Renal pelvis (tissue), 4 donors: ENCODE measurements around the gene RIMS3. TPM values are rescaled to one million over a fixed set of nuclear protein-coding genes. Genes with fewer than 3 reads are reported as not detected.

ENCODE experiments used
- DNase-seq: peaks from one replicate; pipeline ENCODE4 v3.0.0-alpha.2; 2013
- polyA plus RNA-seq, 3 donors: library from polyadenylated mRNA; unstranded; fragments of 120-200 nt; gene quantifications; one replicate each; pipeline ENCODE4 v1.2.1, GENCODE V29; 2013; ENCODE audit not compliant: insufficient read length in 3 of 3

Gene RIMS3
- polyA plus RNA-seq, 3 donors = 1.9 to 2.2 (median 1.9) TPM

GRCh38 chr1:40692429-40692895 is 27.0 kb upstream of the RIMS3 start:
- DNase-seq = no peak

- peak; percentile 100 for DNase-seq
These were observed 26.3 kb upstream of the RIMS3 start, which contains the start of gene NFYC for GRCh38 chr1:40691538-40692428. Gene NFYC (plus strand): TSS chr1:40691704. CDS start chr1:40738844, 47,140 bp downstream.

GRCh38 chr1:40690771-40691537 is 25.5 kb upstream of the RIMS3 start:
- DNase-seq = no peak

- DNase-seq = no peak
These were observed 24.3 kb upstream of the RIMS3 start for GRCh38 chr1:40689737-40690136.

DNA sequence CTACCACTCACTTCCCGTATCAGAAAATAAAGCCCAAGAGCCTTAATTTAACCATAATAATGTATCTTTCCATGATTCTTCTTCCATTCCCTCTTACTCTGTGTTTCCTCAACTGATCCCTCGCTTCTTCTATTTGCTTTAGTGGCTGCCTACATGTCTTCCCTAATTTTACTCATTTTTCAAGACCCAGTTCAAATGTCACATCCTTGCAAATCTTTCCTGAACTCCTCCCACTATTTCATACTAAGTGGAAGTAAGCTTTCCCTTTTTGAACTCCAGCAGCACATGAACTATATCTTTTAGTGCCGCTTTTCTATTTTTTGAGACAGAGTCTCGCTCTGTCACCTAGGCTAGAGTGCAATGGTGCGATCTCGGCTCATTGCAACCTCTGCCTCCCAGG is 22.2 kb upstream of the RIMS3 start:
- no peak for DNase-seq

DNA sequence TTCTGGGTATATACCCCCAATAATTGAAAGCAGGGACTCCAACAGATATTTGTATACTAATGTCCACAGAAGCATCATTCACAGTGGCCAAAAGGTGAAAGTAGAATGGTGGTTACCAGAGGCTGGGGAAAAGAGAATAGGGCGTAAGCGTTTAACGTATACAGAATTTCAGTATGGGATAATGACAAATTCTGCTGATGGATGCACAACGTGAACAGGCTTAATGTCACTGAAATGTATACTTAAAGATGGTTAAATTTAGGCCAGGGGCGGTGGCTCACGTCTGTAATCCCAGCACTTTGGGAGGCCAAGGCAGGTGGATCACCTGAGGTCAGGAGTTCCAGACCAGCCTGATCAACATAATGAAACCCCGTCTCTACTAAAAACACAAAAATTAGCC is 21.6 kb upstream of the RIMS3 start:
- DNase-seq = no peak

GRCh38 chr1:40684669-40685068 is 19.2 kb upstream of the RIMS3 start:
- no peak for DNase-seq

DNA sequence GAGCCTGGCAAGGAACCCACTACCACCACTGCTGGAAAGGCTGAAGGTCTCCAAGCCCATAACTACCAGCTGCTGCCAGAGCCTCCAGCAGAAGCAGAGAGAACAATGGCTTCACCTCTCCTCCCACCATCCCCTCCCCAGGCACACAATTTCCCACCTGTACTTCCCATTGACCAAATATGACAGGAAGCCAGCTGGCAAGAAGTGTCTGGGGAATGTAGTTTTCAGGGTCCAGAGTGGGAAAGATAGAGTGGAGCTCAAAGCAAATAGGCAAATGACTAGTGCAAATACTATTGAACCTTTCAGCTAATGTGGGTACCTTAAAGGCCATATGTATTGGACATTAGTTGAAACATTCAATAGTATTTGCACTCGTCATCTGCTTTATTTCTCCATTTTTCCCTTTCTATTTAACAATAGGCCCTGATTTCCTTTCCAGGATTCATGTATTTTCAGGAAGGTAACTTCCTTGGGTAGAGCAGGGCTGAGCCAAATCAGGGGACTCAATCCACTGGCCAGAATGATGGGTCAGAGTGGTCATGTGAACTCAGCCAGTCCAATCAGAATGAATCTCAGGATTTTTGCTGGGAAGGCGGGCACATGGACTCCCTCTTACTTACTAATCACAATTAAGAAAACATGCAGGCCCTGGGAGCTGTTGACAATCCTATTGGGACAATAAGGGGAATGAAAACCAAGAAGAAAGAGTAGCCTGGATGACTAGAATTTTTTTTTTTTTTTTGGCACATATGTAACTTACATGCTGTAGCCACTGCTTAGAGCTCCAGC is 13.9 kb upstream of the RIMS3 start:
- DNase-seq = no peak

GRCh38 chr1:40676501-40676900 is 11.0 kb upstream of the RIMS3 start:
- no peak for DNase-seq

GRCh38 chr1:40673452-40673851 is 8.0 kb upstream of the RIMS3 start:
- DNase-seq = no peak

DNA sequence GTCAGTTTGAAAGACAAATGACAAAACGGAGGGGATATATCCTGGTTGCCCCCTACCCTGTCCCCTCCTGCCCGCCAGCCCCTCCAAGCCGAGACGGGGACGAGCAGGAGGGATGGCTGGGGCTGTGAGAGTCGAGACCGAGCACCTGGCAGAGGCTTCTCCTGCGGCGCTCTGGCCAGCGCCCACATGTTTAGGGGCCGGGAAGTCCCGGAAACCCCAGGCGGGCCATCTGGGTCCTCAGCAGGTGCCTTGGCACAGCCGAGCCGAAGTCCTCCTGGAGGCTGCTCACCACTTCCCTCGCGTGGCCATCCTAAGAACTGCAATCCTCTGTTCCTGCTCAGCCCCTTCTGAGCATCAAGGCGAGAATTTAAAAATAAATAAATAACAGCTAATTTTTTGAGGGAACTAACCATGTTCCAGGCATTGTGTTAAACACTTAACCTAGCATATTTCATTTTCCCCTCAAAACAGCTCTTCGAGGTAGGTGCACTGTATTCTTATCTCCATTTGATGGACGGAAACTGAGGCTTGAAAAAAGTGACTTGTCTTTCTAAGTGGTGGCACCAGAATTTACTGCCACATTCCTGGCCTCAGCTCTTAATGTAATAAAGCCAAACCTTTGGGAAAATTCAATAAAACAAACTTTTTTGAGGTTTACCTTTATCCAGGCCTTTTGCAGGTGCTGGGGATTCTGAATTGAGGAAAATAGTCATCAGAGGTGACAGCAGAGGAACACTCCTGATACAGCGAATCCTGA is 3.5 kb upstream of the RIMS3 start:
- DNase-seq = peak; percentile 48

- DNase-seq = no peak
These were observed 691 bp downstream of the RIMS3 start for GRCh38 chr1:40664791-40665190.

- no peak for DNase-seq
These were observed 1.3 kb downstream of the RIMS3 start for GRCh38 chr1:40664167-40664537.

GRCh38 chr1:40663324-40664166 is 1.9 kb downstream of the RIMS3 start:
- no peak for DNase-seq

DNA sequence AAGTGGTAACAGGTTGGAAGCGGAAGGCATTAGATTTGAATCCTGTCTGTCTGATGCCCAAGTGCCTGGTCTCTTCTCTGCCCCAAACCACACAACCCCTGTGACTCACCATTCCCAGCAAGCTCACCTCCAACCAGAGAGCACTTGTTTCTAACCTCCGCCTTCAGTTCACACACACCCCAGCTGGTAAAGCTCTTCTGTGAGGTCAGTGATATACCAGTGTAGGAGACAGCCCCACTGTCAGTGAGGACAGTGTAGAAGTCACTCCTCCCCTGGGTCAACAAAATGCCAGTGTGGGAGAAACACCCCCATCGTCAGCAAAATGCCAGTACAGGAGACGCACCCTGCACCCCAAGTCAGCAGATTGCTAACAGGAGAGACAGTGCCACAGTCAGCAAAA is 2.6 kb downstream of the RIMS3 start:
- no peak for DNase-seq

- no peak for DNase-seq
These were observed 3.3 kb downstream of the RIMS3 start for GRCh38 chr1:40662151-40662550.

GRCh38 chr1:40661678-40662077 is 3.8 kb downstream of the RIMS3 start:
- DNase-seq = no peak

- DNase-seq = no peak
These were observed 5.9 kb downstream of the RIMS3 start for GRCh38 chr1:40659649-40659947.

DNA sequence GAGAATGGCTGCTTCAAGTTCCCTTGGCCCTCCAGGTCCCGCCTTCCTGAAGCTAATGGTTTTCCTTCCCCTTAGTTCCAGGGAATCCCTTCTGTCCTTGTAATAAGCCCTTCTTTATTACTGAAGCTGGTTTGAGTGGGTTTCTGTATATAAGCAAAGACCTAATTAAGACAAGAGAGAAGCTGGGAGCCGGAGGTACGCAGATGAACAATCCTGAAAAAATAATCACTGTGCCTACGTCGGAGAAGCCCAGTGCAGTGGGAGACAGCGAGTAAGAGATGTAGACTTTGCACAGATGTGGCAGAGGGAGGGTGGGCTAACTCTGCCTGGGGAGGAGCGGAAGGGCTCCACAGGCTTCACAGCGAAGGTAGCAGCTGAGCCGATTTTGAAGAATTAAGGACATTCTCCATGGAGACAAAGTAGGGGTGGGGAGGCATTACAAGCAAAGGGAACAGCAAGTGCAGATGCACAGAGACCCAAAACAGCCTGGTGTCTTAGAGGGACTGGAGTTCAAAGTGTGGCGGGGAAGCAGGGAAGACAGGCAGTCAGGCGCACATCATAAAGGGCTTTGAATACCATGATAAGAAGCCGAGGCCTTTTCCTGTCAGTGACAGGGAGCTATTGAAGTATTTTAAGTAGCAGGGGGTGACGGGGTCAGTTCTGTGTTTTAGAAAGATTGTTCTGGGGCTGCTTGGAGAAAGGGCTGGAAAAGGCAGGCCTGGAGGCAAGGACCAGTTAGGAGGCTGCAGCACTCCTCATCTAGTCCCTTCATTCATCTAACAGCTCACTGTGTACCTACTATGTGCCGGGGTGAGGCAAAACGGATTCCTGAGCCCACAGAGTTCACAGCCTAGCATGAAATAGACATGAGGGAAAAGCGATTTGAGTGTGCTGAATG is 6.5 kb downstream of the RIMS3 start:
- DNase-seq = no peak

GRCh38 chr1:40657046-40657445 is 8.4 kb downstream of the RIMS3 start:
- no peak for DNase-seq
